ENCODE data around the gene NCF2.
"Not testable (repeated sequence)": the region's sequence is repeated elsewhere in the genome, so short reads cannot be mapped to it uniquely, and the experiment has no call there.

NCF2 gene

DNA sequence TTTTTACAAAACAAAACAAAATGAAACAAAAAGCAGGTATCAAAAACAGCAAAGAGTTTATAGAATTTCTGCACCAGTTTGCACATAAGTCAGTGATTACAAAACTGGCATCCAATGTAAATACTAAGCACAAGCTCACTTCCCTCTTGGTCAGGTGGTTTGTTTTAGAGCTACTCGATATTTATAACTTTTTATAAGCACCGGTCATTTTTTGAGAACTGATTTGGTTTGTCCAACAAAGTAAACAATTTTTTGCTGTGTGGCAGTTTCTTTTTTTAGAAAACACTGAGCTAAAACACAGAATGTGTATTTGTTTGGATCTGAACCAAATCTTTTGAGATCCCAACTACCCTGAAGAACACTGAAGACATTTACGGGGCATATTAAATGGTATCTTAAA, 36.0 kb upstream of the NCF2 start:
- not testable (repeated sequence) for ATAC-seq (ENCODE audit: low read depth); H3K27ac Mint-ChIP-seq; H3K9me3 Mint-ChIP-seq; H3K27me3 Mint-ChIP-seq; DNase-seq (ENCODE audit: low spot score in 2 of 2); H3K4me3 Mint-ChIP-seq
- Mint-ChIP-seq H3K4me1 (peaks cover 26% of the 10 kb centered on the region), H3K36me3 (peaks cover 16% of the 10 kb centered on the region)

DNA sequence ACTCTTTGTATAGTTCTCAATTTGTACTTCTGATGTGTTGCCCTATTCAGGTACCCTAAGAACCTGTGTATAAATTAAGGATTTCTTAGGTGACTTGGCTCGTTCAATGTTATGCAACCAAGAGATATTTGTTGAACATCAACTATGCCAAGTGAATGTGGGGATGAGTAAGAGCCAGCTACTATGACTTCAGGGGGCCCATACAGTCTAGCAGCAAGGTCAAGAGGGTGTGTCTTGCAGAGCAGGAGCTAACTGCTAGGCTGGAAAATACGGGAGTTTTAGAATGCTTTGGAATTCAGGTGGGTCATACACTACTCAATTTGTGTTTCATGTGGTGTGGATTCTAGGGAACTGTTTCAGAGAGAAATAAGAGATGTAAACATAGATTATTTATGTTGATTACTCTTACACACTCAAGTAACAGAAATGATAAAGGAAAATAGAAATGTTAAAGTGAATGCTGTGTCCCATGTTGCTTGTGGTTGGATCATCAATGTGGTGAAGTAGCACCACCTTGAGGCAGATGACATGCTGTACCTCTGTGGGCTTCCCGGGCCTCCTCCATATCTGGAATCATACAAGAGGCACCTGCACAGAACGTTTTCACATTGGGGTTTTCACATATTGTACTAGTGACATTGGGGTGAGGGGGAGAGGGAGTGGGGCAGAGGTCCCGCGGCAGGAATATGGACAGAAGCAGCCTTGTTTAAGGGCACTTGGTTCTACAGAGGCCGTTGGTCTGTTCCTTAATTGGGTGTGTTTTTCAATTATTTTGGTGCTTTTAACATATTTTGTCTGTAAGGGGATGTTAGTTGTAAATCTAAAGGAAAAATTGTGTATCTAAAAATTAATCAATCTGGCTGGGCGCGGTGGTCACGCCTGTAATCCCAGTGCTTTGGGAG, 32.9 kb upstream of the NCF2 start:
- Mint-ChIP-seq H3K36me3 (peaks cover 3% of the 10 kb centered on the region), H3K27me3 (no peaks in the 10 kb centered on the region), H3K9me3 (no peaks in the 10 kb centered on the region), H3K4me1 (peaks cover 15% of the 10 kb centered on the region), H3K4me3 (no peak overlapping the region), H3K27ac (peak overlapping the region; percentile 67)
- DNase-seq (ENCODE audit: low spot score in 2 of 2), result peak; percentile 34 to 53
- ATAC-seq (ENCODE audit: low read depth), result peak; percentile 100

DNA sequence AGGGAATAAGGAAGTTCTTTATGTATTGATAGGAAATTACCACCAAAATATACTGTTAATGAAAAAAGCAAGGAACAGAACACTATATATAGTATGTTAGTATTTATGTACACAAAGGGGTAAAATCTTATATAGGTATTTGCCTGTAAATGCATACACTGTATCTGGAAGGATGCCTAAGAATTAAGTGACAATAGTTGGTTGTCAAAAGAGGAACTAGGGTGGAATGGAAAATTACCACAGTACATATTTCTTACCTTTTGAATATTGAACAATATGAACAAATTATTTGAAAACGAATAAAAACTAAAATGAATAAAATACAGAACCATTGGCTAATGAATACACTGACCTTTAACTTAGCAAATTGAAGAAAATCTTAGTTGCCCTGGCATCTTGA, 31.8 kb upstream of the NCF2 start:
- ATAC-seq (ENCODE audit: low read depth), result no peak
- H3K36me3 Mint-ChIP-seq, result peaks cover 3% of the 10 kb centered on the region

DNA sequence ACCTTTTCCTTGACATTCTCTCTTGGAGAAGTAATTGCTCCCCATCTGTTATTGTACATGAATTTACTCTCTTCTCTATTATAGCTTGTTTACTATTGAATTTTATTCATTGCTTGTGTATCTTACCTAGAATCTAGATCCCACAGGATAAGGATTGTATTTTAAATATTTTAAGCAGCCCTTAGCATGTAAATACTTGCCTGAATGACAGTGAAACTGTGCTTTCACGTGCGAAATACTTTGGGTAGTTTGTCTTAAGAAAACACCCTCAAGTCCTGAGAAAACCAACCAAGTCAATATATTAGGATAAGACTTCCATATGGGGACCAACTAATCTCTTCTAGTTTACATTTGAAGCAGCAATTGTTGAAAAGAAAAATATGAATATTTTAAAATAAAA, 30.1 kb upstream of the NCF2 start:
- H3K36me3 Mint-ChIP-seq, result peaks cover 3% of the 10 kb centered on the region
- no peak overlapping the region for H3K27ac Mint-ChIP-seq
- H3K9me3 Mint-ChIP-seq, result no peaks in the 10 kb centered on the region
- peaks cover 15% of the 10 kb centered on the region for H3K4me1 Mint-ChIP-seq
- H3K4me3 Mint-ChIP-seq, result no peak overlapping the region
- DNase-seq (ENCODE audit: low spot score in 2 of 2) (no peak), ATAC-seq (ENCODE audit: low read depth) (no peak)
- H3K27me3 Mint-ChIP-seq, result no peaks in the 10 kb centered on the region

More for the DNA sequence above, 31.8 kb upstream of the NCF2 start:
- Mint-ChIP-seq H3K4me1 (peaks cover 15% of the 10 kb centered on the region), H3K27ac (no peak overlapping the region), H3K4me3 (no peak overlapping the region), H3K27me3 (no peaks in the 10 kb centered on the region), H3K9me3 (no peaks in the 10 kb centered on the region)
- DNase-seq (ENCODE audit: low spot score in 2 of 2), result no peak

DNA sequence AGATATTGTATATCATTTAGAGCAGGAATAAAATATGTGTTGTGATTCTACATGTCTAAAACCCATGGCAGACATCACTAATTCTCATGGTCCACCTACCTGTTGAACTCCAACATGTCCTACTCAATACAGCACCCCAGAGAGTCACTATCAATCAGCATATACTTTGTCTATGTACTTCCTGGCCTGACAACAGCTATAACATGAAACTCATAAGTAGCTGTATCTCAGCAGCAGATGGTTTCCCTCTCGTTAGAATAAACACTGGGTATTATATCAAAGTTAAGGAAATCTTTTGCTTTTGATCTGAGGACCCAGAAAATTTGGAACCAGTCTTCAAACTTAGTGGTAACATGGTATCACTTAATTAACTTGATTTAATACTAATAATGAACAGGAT, 29.5 kb upstream of the NCF2 start:
- H3K36me3 Mint-ChIP-seq, result peaks cover 3% of the 10 kb centered on the region
- H3K4me3 Mint-ChIP-seq, result no peak overlapping the region
- ATAC-seq (ENCODE audit: low read depth), result no peak
- DNase-seq (ENCODE audit: low spot score in 2 of 2), result no peak
- H3K27ac Mint-ChIP-seq, result no peak overlapping the region
- no peaks in the 10 kb centered on the region for H3K27me3 Mint-ChIP-seq
- peaks cover 15% of the 10 kb centered on the region for H3K4me1 Mint-ChIP-seq
- no peaks in the 10 kb centered on the region for H3K9me3 Mint-ChIP-seq

DNA sequence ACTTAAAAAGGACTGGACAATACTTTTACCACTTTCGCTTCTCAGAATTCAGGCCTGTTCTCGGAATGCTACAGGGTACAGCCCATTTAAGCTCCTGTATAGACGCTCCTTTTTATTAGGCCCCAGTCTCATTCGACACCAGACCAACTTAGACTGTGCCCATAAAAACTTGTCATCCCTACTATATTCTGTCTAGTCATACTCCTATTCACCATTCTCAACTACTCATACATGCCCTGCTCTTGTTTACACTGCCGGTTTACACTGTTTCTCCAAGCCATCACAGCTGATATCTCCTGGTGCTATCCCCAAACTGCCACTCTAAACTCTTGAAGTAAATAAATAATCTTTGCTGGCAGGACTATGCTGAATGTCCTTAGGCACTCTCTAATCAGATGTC, 27.9 kb upstream of the NCF2 start:
- H3K27me3 Mint-ChIP-seq; H3K9me3 Mint-ChIP-seq; H3K4me3 Mint-ChIP-seq; H3K36me3 Mint-ChIP-seq; DNase-seq (ENCODE audit: low spot score in 2 of 2); H3K27ac Mint-ChIP-seq; ATAC-seq (ENCODE audit: low read depth): not testable (repeated sequence)
- H3K4me1 Mint-ChIP-seq, result peaks cover 12% of the 10 kb centered on the region

DNA sequence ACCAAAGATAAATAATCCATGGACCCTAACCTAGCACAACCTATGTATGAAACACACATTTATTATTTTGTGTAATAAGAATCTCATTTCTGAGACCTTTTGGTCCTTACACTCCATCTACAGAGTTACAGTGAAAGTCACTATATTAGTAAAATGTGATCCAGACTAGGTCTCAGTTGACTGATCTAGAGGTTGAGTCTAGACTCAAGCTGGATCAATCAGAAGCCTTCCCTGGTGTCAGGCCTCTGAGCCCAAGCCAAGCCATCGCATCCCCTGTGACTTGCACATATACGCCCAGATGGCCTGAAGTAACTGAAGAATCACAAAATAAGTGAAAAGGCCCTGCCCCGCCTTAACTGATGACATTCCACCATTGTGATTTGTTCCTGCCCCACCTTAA, 22.7 kb upstream of the NCF2 start:
- H3K9me3 Mint-ChIP-seq; H3K4me1 Mint-ChIP-seq; H3K36me3 Mint-ChIP-seq; DNase-seq (ENCODE audit: low spot score in 2 of 2); H3K27me3 Mint-ChIP-seq; H3K4me3 Mint-ChIP-seq; H3K27ac Mint-ChIP-seq; ATAC-seq (ENCODE audit: low read depth): not testable (repeated sequence)

DNA sequence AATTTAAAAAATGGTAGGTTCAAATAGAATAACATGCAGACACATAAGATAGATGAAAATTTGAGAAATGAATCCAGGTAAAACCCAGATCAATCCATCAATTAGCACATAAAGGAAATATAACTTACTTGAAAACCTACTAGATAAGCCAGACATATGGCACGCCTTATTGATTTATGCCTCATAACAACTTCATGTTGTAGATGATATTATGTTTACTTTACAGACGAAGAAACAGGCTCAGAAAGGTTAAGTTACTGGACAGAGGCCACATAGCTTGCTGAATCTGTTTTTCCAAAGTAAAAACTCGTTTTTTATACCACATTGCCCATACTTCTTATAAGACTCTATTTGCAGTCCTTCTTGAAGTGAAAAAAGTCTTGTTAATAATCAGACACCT, 22.1 kb upstream of the NCF2 start:
- DNase-seq (ENCODE audit: low spot score in 2 of 2) (no peak), ATAC-seq (ENCODE audit: low read depth) (no peak)
- Mint-ChIP-seq H3K4me3 (no peak overlapping the region), H3K4me1 (peaks cover 9% of the 10 kb centered on the region), H3K9me3 (no peaks in the 10 kb centered on the region), H3K27me3 (no peaks in the 10 kb centered on the region), H3K27ac (no peak overlapping the region), H3K36me3 (no peaks in the 10 kb centered on the region)

DNA sequence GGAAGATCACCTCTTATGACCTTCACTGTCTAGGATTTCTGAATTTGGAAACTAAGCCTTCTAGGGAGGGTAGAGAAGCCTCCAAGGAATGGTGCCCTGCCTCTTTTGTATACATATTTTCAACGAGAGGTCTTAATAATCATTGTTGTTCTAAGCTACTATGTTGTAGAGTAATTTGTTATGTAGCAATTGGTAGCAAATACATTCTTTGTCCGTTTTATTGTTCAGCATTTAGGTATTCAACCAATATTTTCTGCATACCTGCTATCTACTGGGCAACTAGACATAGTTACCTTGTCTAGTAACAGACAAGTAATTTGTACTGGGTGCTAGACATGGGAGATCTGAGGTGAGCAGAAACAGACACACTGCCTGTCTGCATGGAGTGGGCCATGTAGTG, 20.8 kb upstream of the NCF2 start:
- ATAC-seq (ENCODE audit: low read depth) (no peak), DNase-seq (ENCODE audit: low spot score in 2 of 2) (no peak)
- Mint-ChIP-seq H3K9me3 (no peaks in the 10 kb centered on the region), H3K4me1 (peaks cover 12% of the 10 kb centered on the region), H3K27me3 (no peaks in the 10 kb centered on the region), H3K4me3 (no peak overlapping the region), H3K36me3 (no peaks in the 10 kb centered on the region), H3K27ac (no peak overlapping the region)

DNA sequence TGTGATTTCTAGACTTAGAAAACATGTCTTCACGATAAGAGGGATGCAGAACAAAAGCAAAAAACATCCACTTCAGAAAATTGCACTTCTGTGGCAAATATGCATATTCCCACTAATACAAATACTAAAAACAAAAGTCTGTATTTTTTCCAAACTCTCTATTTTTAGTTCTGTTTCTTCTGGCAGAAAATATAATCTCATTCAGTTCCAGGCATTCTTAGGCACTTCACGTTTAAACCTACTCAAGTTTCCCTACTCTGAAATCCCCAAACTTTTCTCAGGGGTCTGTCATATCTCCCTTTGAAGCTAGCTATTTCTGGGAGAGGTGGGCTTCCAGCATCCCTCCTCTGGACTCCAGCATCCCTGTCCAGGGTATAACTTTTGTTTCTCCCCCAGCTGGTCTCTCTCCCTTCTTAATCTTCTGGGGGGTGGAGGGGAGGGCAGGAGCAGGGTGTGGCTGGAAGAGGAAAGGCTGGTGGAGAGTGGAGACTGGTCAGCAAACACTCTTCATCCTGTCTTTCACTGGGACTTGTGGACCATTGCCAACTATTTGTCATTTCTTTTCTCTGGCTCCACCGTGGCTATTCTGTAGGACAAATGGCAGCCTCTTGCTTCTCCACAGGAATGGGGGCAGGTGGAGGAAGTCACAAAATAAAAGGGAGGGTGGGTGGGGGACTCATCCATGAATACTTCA, 19.6 kb upstream of the NCF2 start:
- no peak overlapping the region for H3K4me3 Mint-ChIP-seq
- no peaks in the 10 kb centered on the region for H3K27me3 Mint-ChIP-seq
- H3K27ac Mint-ChIP-seq, result no peak overlapping the region
- ATAC-seq (ENCODE audit: low read depth) (no peak), DNase-seq (ENCODE audit: low spot score in 2 of 2) (no peak)
- no peaks in the 10 kb centered on the region for H3K36me3 Mint-ChIP-seq
- peaks cover 17% of the 10 kb centered on the region for H3K4me1 Mint-ChIP-seq
- H3K9me3 Mint-ChIP-seq, result no peaks in the 10 kb centered on the region

DNA sequence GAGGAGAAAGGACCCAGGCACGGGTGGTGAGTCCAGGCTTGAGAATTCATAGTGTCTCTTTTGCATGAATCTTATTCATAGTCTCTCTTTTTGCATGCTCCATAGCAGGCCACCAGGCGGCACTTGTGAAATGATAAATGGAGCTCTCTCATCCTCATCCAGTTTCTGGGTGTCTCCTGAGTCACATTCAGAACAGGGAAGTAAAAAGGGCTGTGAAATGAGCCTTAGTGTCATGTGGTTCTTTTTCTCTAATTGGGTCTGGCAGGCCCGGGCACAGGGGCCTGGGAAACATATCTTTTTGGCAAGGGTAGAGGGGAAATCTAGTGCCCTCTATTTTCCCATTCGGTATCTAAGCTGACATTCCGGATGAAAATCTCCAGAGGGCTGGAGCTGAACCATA, 19.1 kb upstream of the NCF2 start:
- no peaks in the 10 kb centered on the region for H3K27me3 Mint-ChIP-seq
- ATAC-seq (ENCODE audit: low read depth) (peak; percentile 71), DNase-seq (ENCODE audit: low spot score in 2 of 2) (no peak)
- peaks cover 23% of the 10 kb centered on the region for H3K4me1 Mint-ChIP-seq
- H3K27ac Mint-ChIP-seq, result peak overlapping the region; percentile 28
- peaks cover 1% of the 10 kb centered on the region for H3K9me3 Mint-ChIP-seq
- no peak overlapping the region for H3K4me3 Mint-ChIP-seq
- no peaks in the 10 kb centered on the region for H3K36me3 Mint-ChIP-seq

DNA sequence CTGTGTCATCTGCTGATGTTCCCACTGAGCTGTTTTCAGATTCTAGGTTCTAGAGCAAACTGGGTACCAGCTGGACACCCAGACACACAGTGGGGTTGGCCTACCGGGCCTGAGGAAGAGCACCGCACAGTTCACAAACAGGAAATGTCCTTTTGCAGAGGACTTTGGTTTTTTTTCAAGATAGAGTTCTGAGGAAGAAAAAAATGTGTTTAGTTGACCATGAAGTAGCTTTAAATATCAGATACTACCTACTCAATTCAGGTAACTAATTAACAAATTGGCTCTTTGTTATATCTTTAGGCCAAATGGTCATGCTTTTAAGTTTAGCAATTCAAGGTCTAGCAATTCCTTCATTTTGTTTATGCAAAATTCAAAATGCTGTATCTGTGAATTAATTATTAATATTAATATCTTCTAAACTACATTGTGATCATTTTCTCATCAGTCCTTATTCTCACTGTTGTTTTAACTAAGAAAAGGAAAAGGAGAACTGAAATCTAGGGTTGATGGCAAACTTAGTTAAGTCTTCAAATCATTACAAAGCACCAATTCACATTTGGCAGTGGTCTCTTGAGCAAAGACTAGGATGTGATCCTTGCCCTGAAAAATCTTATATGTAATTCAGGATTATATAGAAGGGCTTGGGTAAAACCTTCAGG, 17.2 kb upstream of the NCF2 start:
- no peaks in the 10 kb centered on the region for H3K27me3 Mint-ChIP-seq
- peak overlapping the region; percentile 55 for H3K27ac Mint-ChIP-seq
- peaks cover 1% of the 10 kb centered on the region for H3K9me3 Mint-ChIP-seq
- H3K4me1 Mint-ChIP-seq, result peaks cover 31% of the 10 kb centered on the region
- no peaks in the 10 kb centered on the region for H3K36me3 Mint-ChIP-seq
- DNase-seq (ENCODE audit: low spot score in 2 of 2) (no peak), ATAC-seq (ENCODE audit: low read depth) (no peak)
- no peak overlapping the region for H3K4me3 Mint-ChIP-seq

DNA sequence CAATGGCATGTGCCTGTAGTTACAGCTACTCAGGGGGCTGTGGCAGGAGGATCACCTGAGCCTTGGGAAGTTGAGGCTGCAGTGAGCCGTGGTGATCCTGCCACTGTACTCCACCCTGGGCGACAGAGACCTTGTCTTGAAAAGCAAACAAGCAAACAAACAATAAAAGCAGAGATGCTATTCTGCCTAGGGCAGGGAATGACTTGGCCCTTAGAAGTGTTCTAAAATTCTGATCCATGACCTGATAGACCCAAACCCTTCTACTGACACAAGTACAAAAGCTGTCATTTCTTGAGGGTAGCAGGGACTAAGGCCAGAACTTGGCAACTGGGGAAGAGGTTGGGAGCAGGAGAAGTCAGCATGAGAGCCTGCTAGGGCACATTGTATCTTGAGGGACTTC, 15.6 kb upstream of the NCF2 start:
- H3K27ac Mint-ChIP-seq, result no peak overlapping the region
- H3K4me1 Mint-ChIP-seq, result peaks cover 31% of the 10 kb centered on the region
- no peak overlapping the region for H3K4me3 Mint-ChIP-seq

DNA sequence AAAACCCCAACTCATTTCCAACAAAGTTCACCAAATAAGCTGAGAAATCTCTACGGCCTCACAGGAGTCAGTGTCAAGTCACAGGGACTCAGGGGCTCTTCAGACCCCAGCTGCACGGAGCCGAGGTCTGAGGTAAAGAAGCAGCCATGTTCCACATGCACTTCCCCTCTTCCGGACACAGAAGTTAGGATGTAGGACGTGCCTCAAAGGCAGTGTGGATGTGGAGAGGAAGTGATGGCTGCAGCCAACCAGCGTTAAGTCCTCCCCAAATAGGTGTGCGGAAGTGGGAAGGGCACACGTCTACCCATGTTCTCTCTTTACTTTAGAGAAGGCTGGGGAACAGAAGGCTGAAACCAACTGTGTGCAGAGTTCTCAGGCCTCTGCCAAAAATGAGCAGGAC, 14.6 kb upstream of the NCF2 start:
- Mint-ChIP-seq H3K36me3 (no peaks in the 10 kb centered on the region), H3K9me3 (peaks cover 1% of the 10 kb centered on the region), H3K27ac (peak overlapping the region; percentile 89), H3K27me3 (no peaks in the 10 kb centered on the region), H3K4me3 (peak overlapping the region; percentile 43), H3K4me1 (peaks cover 31% of the 10 kb centered on the region)
- DNase-seq (ENCODE audit: low spot score in 2 of 2) (no peak), ATAC-seq (ENCODE audit: low read depth) (peak; percentile 52)

More for the DNA sequence above, 15.6 kb upstream of the NCF2 start:
- ATAC-seq (ENCODE audit: low read depth), result no peak
- Mint-ChIP-seq H3K36me3 (no peaks in the 10 kb centered on the region), H3K9me3 (peaks cover 1% of the 10 kb centered on the region), H3K27me3 (no peaks in the 10 kb centered on the region)
- DNase-seq (ENCODE audit: low spot score in 2 of 2), result no peak
